Spinal cord (tissue), 10 donors: ENCODE data around the gene CSH2. TPM values are rescaled to one million over a fixed set of nuclear protein-coding genes. Genes with fewer than 3 reads are reported as not detected.

ENCODE experiments used
- DNase-seq, 6 donors: peaks; one replicate each; pipeline versions ENCODE4 v3.0.0 to v3.0.0-alpha.2; 2013 to 2015; ENCODE audit warnings: low spot score in 6 of 6, low read depth in 4 of 6
- H3K27ac ChIP-seq: one replicate; pipeline ENCODE4 v1.5.1; 2013; ENCODE audit warnings: low read depth, low read length, control low read depth
- H3K27me3 ChIP-seq: one replicate; pipeline ENCODE4 v1.6.1; 2013; ENCODE audit warnings: low read length; ENCODE audit not compliant: control insufficient read depth, insufficient read depth
- H3K36me3 ChIP-seq: one replicate; pipeline ENCODE4 v1.6.1; 2013; ENCODE audit warnings: low read length; ENCODE audit not compliant: control insufficient read depth, insufficient read depth
- H3K4me1 ChIP-seq: one replicate; pipeline ENCODE4 v1.6.1; 2013; ENCODE audit warnings: low read length; ENCODE audit not compliant: control insufficient read depth, insufficient read depth
- H3K4me3 ChIP-seq: one replicate; pipeline ENCODE4 v1.5.1; 2013; ENCODE audit warnings: low read depth, low read length, control low read depth
- H3K9me3 ChIP-seq: one replicate; pipeline ENCODE4 v1.6.1; 2013; ENCODE audit warnings: low read length; ENCODE audit not compliant: control insufficient read depth, insufficient read depth
- WGBS: methylation state at CpG from one replicate; pipeline ENCODE4 v1.1.5; 2013; ENCODE audit warnings: missing lambda C conversion rate; ENCODE audit not compliant: insufficient coverage; 5-methylcytosine and 5-hydroxymethylcytosine counted together
- polyA plus RNA-seq, 2 donors: library from polyadenylated mRNA; unstranded; fragments of 120-200 nt; gene quantifications; one replicate each; pipeline ENCODE4 v1.2.1, GENCODE V29; 2013; ENCODE audit not compliant: insufficient read length in 2 of 2
- total RNA-seq, 2 donors: library from RNA; depleted of rRNA in 1 of 2; stranded (reverse); fragments of 120-200 nt in 1 of 2; fragments of >200 nt in 1 of 2; gene quantifications; one replicate each; pipeline versions ENCODE4 v1.2.3 to v1.2.4, GENCODE V29; 2013 to 2014
- donor health status: healthy.

CSH2 gene
- total and polyA plus RNA-seq, 4 donors, result 0.47 to 7.2 (median 5.5) TPM; not detected in 1

- no peak overlapping the region for H3K27ac ChIP-seq
- H3K27me3 ChIP-seq, result no peaks in the 10 kb centered on the region
- peaks cover 73% of the 10 kb centered on the region for H3K36me3 ChIP-seq
- H3K9me3 ChIP-seq, result no peaks in the 10 kb centered on the region
- 91% methylated on average over 3 of the region's 8 CpGs for WGBS
- H3K4me3 ChIP-seq, result no peak overlapping the region
- peaks cover 11% of the 10 kb centered on the region for H3K4me1 ChIP-seq
- no peak for DNase-seq
Observed at GRCh38 chr17:63831505-63831904, 42.0 kb downstream of the CSH2 start.

DNA sequence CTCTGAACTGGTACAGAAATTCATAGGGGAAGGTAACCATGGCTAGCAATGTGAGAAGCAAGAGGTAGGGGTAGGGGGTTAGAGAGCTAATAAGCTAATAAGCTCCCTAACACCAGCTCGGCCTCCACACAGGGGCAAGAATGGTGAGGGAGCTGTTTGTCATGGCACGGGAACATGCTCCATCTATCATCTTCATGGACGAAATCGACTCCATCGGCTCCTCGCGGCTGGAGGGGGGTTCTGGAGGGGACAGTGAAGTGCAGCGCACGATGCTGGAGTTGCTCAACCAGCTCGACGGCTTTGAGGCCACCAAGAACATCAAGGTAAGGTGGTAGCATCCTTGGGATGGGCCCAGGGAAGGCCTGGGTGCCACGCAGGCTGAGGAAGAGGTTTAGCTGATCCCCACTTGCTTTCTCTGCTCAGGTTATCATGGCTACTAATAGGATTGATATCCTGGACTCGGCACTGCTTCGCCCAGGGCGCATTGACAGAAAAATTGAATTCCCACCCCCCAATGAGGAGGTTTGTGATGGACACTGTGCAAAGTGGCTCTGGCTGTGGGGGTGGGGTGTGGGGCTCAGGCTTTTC, 42.5 kb downstream of the CSH2 start:
- H3K9me3 ChIP-seq, result no peaks in the 10 kb centered on the region
- peaks cover 69% of the 10 kb centered on the region for H3K36me3 ChIP-seq
- WGBS, result 80% methylated on average over 10 of the region's 15 CpGs
- no peaks in the 10 kb centered on the region for H3K27me3 ChIP-seq
- DNase-seq, result no peak
- no peak overlapping the region for H3K27ac ChIP-seq
- H3K4me1 ChIP-seq, result peaks cover 15% of the 10 kb centered on the region
- no peak overlapping the region for H3K4me3 ChIP-seq

DNA sequence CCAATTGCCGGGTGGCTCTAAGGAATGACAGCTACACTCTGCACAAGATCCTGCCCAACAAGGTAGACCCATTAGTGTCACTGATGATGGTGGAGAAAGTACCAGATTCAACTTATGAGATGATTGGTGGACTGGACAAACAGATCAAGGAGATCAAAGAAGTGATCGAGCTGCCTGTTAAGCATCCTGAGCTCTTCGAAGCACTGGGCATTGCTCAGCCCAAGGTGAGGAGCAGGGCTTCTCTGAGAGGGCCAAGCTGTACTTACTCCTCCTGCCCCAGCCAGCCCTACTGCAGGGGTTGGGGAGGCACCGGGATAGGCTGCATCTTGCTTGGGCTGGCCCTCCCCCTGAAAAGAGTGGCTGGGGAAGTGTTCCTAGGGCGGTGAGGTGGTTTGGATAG, 43.2 kb downstream of the CSH2 start:
- 100% methylated on average over 1 of the region's 5 CpGs for WGBS
- Histone ChIP-seq H3K27me3 (no peaks in the 10 kb centered on the region), H3K4me3 (no peak overlapping the region), H3K36me3 (peaks cover 65% of the 10 kb centered on the region), H3K9me3 (no peaks in the 10 kb centered on the region), H3K4me1 (peaks cover 15% of the 10 kb centered on the region), H3K27ac (no peak overlapping the region)
- no peak for DNase-seq

- Histone ChIP-seq H3K4me1 (peaks cover 9% of the 10 kb centered on the region), H3K27ac (no peak overlapping the region), H3K27me3 (no peaks in the 10 kb centered on the region), H3K36me3 (peaks cover 65% of the 10 kb centered on the region), H3K4me3 (no peak overlapping the region), H3K9me3 (no peaks in the 10 kb centered on the region)
- 100% methylated on average over 1 of the region's 3 CpGs for WGBS
- no peak for DNase-seq
Observed at GRCh38 chr17:63828936-63829335, 44.5 kb downstream of the CSH2 start.

GRCh38 chr17:63827801-63828221, 45.7 kb downstream of the CSH2 start:
- peak overlapping the region; percentile 93 for H3K4me3 ChIP-seq
- DNase-seq, result no peak
- H3K9me3 ChIP-seq, result no peaks in the 10 kb centered on the region
- H3K36me3 ChIP-seq, result peaks cover 65% of the 10 kb centered on the region
- WGBS, result 0% methylated on average over 5 of the region's 19 CpGs
- no peaks in the 10 kb centered on the region for H3K27me3 ChIP-seq
- peaks cover 9% of the 10 kb centered on the region for H3K4me1 ChIP-seq
- peak overlapping the region; percentile 91 for H3K27ac ChIP-seq

GRCh38 chr17:63827002-63827800, 46.3 kb downstream of the CSH2 start, which contains the start of the genes FTSJ3 and PSMC5:
Gene FTSJ3, minus strand, starts transcription at chr17:63827663. Its CDS starts 761 bp downstream, at chr17:63826902.
Gene PSMC5, plus strand, starts transcription at chr17:63827431. Its CDS starts 60 bp downstream, at chr17:63827491.
- Histone ChIP-seq H3K9me3 (no peaks in the 10 kb centered on the region), H3K27ac (peak within 1 kb of the TSS; percentile 91), H3K36me3 (peaks cover 64% of the 10 kb centered on the region), H3K4me3 (peak within 1 kb of the TSS; percentile 93), H3K4me1 (peaks cover 9% of the 10 kb centered on the region), H3K27me3 (no peaks in the 10 kb centered on the region)
- DNase-seq, result peak; percentile 94 to 99 (median 97)
- under 1% methylated on average over 52 of the region's 58 CpGs for WGBS

DNA sequence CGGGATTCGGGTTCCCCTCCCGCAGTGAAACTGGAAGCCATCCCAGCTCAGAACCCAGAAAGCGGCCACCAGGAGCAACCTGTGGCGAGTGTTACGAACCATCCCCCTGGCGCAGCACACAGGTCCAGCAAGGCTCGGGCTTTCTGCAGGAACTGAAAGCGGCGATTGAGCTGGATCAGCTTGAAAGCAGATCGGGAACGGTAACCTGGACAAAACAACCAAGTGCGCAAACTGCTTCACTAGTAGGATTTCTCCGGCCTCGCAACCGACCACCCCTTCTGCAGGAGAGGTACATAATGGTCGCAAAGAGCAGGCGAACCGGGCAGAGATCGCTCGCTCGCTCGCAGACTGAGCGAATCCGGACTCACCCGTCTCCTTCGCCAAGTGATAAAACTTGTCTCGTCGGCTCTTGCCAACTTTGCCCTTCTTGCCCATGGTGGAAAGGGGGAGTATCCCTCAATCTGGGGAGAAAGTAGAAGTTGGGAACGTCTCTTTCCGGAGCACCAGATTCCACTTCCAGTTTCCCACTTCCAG, 46.9 kb downstream of the CSH2 start:
- peak overlapping the region; percentile 91 for H3K27ac ChIP-seq
- peaks cover 62% of the 10 kb centered on the region for H3K36me3 ChIP-seq
- no peaks in the 10 kb centered on the region for H3K27me3 ChIP-seq
- peaks cover 9% of the 10 kb centered on the region for H3K4me1 ChIP-seq
- DNase-seq, result no peak
- peak overlapping the region; percentile 93 for H3K4me3 ChIP-seq
- 0% methylated on average over 29 of the region's 31 CpGs for WGBS
- H3K9me3 ChIP-seq, result no peaks in the 10 kb centered on the region

DNA sequence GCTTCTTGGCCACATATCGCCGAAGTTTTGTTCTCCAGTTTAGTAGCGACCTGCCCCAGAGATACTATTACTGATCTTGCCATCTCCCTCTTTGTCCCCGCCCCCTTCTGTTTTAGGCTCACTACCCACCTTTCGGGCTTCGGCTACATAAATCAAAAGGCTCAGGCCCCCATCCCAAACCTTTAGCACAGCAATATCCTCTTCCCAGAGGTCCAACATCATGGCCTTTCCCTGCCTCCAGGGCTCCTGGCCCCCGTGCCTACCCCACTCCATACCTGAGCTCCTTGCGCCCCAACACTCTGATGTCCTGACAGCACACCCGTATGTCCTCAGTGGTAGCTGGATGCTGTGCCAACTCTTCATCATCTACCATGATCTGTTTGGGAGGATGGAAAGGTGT, 49.1 kb downstream of the CSH2 start:
- Histone ChIP-seq H3K4me1 (peaks cover 9% of the 10 kb centered on the region), H3K36me3 (peaks cover 61% of the 10 kb centered on the region), H3K27ac (no peak overlapping the region), H3K9me3 (no peaks in the 10 kb centered on the region), H3K4me3 (no peak overlapping the region), H3K27me3 (no peaks in the 10 kb centered on the region)
- DNase-seq, result no peak
- WGBS, result 96% methylated on average over 7 of the region's 9 CpGs

DNA sequence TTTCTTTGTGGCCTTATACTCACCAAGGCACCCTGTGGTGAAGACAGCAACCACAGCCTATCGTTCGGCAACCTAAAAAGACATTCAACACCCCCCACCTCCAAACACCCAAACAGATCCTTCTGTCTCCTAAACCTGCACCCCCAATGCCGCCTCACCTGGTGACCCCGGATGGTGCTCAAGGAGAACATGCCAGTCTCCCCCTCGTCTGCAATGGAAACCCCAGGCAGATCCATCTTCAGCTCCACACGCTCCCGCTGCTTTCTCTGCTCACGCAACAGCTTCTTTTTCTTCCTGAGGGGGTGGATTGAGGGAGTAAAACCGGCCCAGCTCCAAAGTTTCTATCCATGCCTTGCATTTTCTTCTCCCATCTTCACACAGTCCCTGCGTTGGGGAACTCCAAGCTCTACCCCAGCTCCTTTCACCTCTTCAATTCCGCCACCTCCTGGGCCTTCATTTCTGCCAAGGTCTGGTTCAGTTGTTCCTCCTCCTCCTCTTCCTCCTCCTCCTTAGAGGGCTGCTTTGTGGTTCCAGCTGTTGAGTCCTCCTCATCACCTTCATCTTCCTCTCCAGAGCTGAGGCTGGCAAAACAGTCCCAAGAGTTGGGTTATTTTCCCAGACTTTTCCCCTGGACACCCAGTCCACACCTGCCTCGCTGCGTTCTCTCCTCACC, 49.7 kb downstream of the CSH2 start:
- peaks cover 61% of the 10 kb centered on the region for H3K36me3 ChIP-seq
- WGBS, result 97% methylated on average over 9 of the region's 13 CpGs
- peaks cover 9% of the 10 kb centered on the region for H3K4me1 ChIP-seq
- no peak overlapping the region for H3K27ac ChIP-seq
- no peaks in the 10 kb centered on the region for H3K27me3 ChIP-seq
- no peak for DNase-seq
- H3K9me3 ChIP-seq, result no peaks in the 10 kb centered on the region
- H3K4me3 ChIP-seq, result no peak overlapping the region
